ENCODE results near the gene SPTLC2. TPM values are rescaled to one million over a fixed set of nuclear protein-coding genes. Genes with fewer than 3 reads are reported as not detected.

SPTLC2 gene
- total RNA-seq, 4 donors from 2014 or later = 18.9 to 24.6 (median 22.8) TPM

GRCh38 chr14:77490347-77490986 is 126.0 kb downstream of the SPTLC2 start:
- 86% methylated on average over 8 of the region's 8 CpGs for WGBS
- Histone ChIP-seq H3K4me3 (no peak overlapping the region), H3K9me3 (no peaks in the 10 kb centered on the region), H3K36me3 (no peaks in the 10 kb centered on the region), H3K27me3 (no peaks in the 10 kb centered on the region), H3K4me1 (no peaks in the 10 kb centered on the region), H3K27ac (no peak overlapping the region)
- no peak for DNase-seq (ENCODE audit: low spot score in 2 of 2)
- TF ChIP-seq POLR2A (IDR thresholded peaks at IDR 0.05) (no peak), EP300 (IDR thresholded peaks at IDR 0.05) (no peak), CTCF (IDR thresholded peaks at IDR 0.05) (no peak), POLR2AphosphoS5 (IDR thresholded peaks at IDR 0.05) (no peak)

- Histone ChIP-seq H3K36me3 (no peaks in the 10 kb centered on the region), H3K9me3 (no peaks in the 10 kb centered on the region), H3K27ac (no peak overlapping the region), H3K27me3 (no peaks in the 10 kb centered on the region), H3K4me1 (no peaks in the 10 kb centered on the region), H3K4me3 (no peak overlapping the region)
- WGBS = 85% methylated on average over 6 of the region's 6 CpGs
- TF ChIP-seq CTCF (IDR thresholded peaks at IDR 0.05) (no peak), EP300 (IDR thresholded peaks at IDR 0.05) (no peak), POLR2A (IDR thresholded peaks at IDR 0.05) (no peak), POLR2AphosphoS5 (IDR thresholded peaks at IDR 0.05) (no peak)
- no peak for DNase-seq (ENCODE audit: low spot score in 2 of 2)
Observed at GRCh38 chr14:77489041-77489440, 127.4 kb downstream of the SPTLC2 start.

GRCh38 chr14:77488558-77488957 is 127.9 kb downstream of the SPTLC2 start:
- Histone ChIP-seq H3K27me3 (no peaks in the 10 kb centered on the region), H3K27ac (no peak overlapping the region), H3K36me3 (no peaks in the 10 kb centered on the region), H3K9me3 (no peaks in the 10 kb centered on the region), H3K4me3 (no peak overlapping the region), H3K4me1 (no peaks in the 10 kb centered on the region)
- no peak for DNase-seq (ENCODE audit: low spot score in 2 of 2)
- WGBS = 84% methylated on average over 7 of the region's 7 CpGs
- TF ChIP-seq CTCF (IDR thresholded peaks at IDR 0.05) (no peak), POLR2AphosphoS5 (IDR thresholded peaks at IDR 0.05) (no peak), EP300 (IDR thresholded peaks at IDR 0.05) (no peak), POLR2A (IDR thresholded peaks at IDR 0.05) (no peak)

- Histone ChIP-seq H3K4me1 (no peaks in the 10 kb centered on the region), H3K27me3 (no peaks in the 10 kb centered on the region), H3K4me3 (no peak overlapping the region), H3K36me3 (no peaks in the 10 kb centered on the region), H3K9me3 (no peaks in the 10 kb centered on the region), H3K27ac (no peak overlapping the region)
- TF ChIP-seq POLR2A (IDR thresholded peaks at IDR 0.05) = no peak
- no peak for TF ChIP-seq POLR2AphosphoS5 (IDR thresholded peaks at IDR 0.05)
- TF ChIP-seq CTCF (IDR thresholded peaks at IDR 0.05) = no peak
- TF ChIP-seq EP300 (IDR thresholded peaks at IDR 0.05) = no peak
- WGBS = 93% methylated on average over 7 of the region's 7 CpGs
- DNase-seq (ENCODE audit: low spot score in 2 of 2) = no peak
Observed at GRCh38 chr14:77485901-77486678, 130.3 kb downstream of the SPTLC2 start.

GRCh38 chr14:77485256-77485655 is 131.2 kb downstream of the SPTLC2 start:
- Histone ChIP-seq H3K36me3 (no peaks in the 10 kb centered on the region), H3K4me1 (no peaks in the 10 kb centered on the region), H3K27ac (no peak overlapping the region), H3K4me3 (no peak overlapping the region), H3K9me3 (no peaks in the 10 kb centered on the region), H3K27me3 (no peaks in the 10 kb centered on the region)
- TF ChIP-seq EP300 (IDR thresholded peaks at IDR 0.05) (no peak), POLR2A (IDR thresholded peaks at IDR 0.05) (no peak), POLR2AphosphoS5 (IDR thresholded peaks at IDR 0.05) (no peak), CTCF (IDR thresholded peaks at IDR 0.05) (no peak)
- WGBS = 100% methylated on average over 1 of the region's 3 CpGs
- DNase-seq (ENCODE audit: low spot score in 2 of 2) = no peak

Data from suprapubic skin (tissue), 4 donors.